ENCODE data around the gene SLC19A2.

GRCh38 chr1:169483500-169483966 is 2.2 kb downstream of the SLC19A2 start:
- TF ChIP-seq, protein P1, sequence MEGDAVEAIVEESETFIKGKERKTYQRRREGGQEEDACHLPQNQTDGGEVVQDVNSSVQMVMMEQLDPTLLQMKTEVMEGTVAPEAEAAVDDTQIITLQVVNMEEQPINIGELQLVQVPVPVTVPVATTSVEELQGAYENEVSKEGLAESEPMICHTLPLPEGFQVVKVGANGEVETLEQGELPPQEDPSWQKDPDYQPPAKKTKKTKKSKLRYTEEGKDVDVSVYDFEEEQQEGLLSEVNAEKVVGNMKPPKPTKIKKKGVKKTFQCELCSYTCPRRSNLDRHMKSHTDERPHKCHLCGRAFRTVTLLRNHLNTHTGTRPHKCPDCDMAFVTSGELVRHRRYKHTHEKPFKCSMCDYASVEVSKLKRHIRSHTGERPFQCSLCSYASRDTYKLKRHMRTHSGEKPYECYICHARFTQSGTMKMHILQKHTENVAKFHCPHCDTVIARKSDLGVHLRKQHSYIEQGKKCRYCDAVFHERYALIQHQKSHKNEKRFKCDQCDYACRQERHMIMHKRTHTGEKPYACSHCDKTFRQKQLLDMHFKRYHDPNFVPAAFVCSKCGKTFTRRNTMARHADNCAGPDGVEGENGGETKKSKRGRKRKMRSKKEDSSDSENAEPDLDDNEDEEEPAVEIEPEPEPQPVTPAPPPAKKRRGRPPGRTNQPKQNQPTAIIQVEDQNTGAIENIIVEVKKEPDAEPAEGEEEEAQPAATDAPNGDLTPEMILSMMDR (IDR thresholded peaks at IDR 0.05; ENCODE audit: insufficient read depth, low read length) = no peak
- TF ChIP-seq POLR2AphosphoS5 (IDR thresholded peaks at IDR 0.05; ENCODE audit: low read depth) = no peak
- TF ChIP-seq, protein P2, sequence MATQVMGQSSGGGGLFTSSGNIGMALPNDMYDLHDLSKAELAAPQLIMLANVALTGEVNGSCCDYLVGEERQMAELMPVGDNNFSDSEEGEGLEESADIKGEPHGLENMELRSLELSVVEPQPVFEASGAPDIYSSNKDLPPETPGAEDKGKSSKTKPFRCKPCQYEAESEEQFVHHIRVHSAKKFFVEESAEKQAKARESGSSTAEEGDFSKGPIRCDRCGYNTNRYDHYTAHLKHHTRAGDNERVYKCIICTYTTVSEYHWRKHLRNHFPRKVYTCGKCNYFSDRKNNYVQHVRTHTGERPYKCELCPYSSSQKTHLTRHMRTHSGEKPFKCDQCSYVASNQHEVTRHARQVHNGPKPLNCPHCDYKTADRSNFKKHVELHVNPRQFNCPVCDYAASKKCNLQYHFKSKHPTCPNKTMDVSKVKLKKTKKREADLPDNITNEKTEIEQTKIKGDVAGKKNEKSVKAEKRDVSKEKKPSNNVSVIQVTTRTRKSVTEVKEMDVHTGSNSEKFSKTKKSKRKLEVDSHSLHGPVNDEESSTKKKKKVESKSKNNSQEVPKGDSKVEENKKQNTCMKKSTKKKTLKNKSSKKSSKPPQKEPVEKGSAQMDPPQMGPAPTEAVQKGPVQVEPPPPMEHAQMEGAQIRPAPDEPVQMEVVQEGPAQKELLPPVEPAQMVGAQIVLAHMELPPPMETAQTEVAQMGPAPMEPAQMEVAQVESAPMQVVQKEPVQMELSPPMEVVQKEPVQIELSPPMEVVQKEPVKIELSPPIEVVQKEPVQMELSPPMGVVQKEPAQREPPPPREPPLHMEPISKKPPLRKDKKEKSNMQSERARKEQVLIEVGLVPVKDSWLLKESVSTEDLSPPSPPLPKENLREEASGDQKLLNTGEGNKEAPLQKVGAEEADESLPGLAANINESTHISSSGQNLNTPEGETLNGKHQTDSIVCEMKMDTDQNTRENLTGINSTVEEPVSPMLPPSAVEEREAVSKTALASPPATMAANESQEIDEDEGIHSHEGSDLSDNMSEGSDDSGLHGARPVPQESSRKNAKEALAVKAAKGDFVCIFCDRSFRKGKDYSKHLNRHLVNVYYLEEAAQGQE (IDR thresholded peaks at IDR 0.05; ENCODE audit: insufficient replicate concordance, low read depth) = no peak
- TF ChIP-seq SPI1 (IDR thresholded peaks at IDR 0.05; ENCODE audit: borderline replicate concordance, low read depth) = no peak
- no peak for TF ChIP-seq GABPA (IDR thresholded peaks at IDR 0.05; ENCODE audit: low read depth)

Measured in HL-60 (cell line).